ENCODE results near the gene NOVA2.

GRCh38 chr19:45908956-45909355 lies 64.7 kb downstream of the NOVA2 start:
- TF ChIP-seq CTCF (IDR thresholded peaks at IDR 0.05 in 8 of 11, conservative IDR thresholded peaks at IDR 0.05 in 3 of 11), result no peak
- no peak for TF ChIP-seq POLR2A (IDR thresholded peaks at IDR 0.05)
- no peak for TF ChIP-seq POLR2AphosphoS5 (IDR thresholded peaks at IDR 0.05)
